Uterus (tissue), 4 donors: ENCODE measurements around the gene CACNA1B. TPM values are rescaled to one million over a fixed set of nuclear protein-coding genes. Genes with fewer than 3 reads are reported as not detected.

Experiments
- DNase-seq, 2 donors: peaks; one replicate each; pipeline ENCODE4 v3.0.0-alpha.2; 2019 to 2020
- H3K27ac ChIP-seq, 2 donors: fragments of 200-600 bp; sonication (generic); 1 replicate in 1 of 2; 2 replicates in 1 of 2; pipeline ENCODE4 v1.5.1; 2016 to 2018
- H3K27me3 ChIP-seq, 2 donors: fragments of 200-600 bp; sonication (generic); one replicate each; pipeline ENCODE4 v1.5.1; 2018 to 2019; ENCODE audit warnings: control low read depth in 1 of 2
- H3K36me3 ChIP-seq, 2 donors: fragments of 200-600 bp; sonication (generic); one replicate each; pipeline ENCODE4 v1.5.1; 2019; ENCODE audit warnings: control low read depth in 1 of 2
- H3K4me1 ChIP-seq, 2 donors: fragments of 200-600 bp; sonication (generic); one replicate each; pipeline ENCODE4 v1.5.1; 2018 to 2019; ENCODE audit warnings: control low read depth in 1 of 2
- H3K4me3 ChIP-seq, 2 donors: fragments of 200-600 bp; sonication (generic); 1 replicate in 1 of 2; 2 replicates in 1 of 2; pipeline ENCODE4 v1.5.1; 2018 to 2019; ENCODE audit warnings: mild to moderate bottlenecking in 1 of 2
- H3K9me3 ChIP-seq, 2 donors: fragments of 200-600 bp; sonication (generic); one replicate each; pipeline ENCODE4 v1.5.1; 2019; ENCODE audit warnings: control low read depth in 1 of 2
- CTCF ChIP-seq, 4 experiments: fragments of 200-600 bp in 2 of 4; fragments of 450-650 bp in 2 of 4; sonication (generic) in 2 of 4; IDR thresholded peaks; one replicate each; pipeline ENCODE4 v1.5.1; 2016 to 2019; ENCODE audit warnings: antibody characterized with exemption in 4 of 4, mild to moderate bottlenecking in 2 of 4, moderate library complexity in 1 of 4
- POLR2A ChIP-seq, 2 donors: fragments of 450-650 bp; IDR thresholded peaks; one replicate each; pipeline ENCODE4 v1.6.1; 2016; ENCODE audit warnings: antibody characterized with exemption in 2 of 2, mild to moderate bottlenecking in 1 of 2, moderate library complexity in 1 of 2
- intact Hi-C: fragments of 100-400 bp; cut with DNase I; formaldehyde crosslinking; loops from one replicate; pipeline ENCODE4 v1.15.1; 2023; ENCODE audit warnings: low total_unique reads
- total RNA-seq, 4 donors: library from RNA; depleted of rRNA in 3 of 4; stranded (reverse); fragments of >200 nt in 3 of 4; gene quantifications; one replicate each; pipeline versions ENCODE4 v1.1.0 to v1.2.4, GENCODE V29; 2014 to 2023
- donor health status: DM: yes; HTN: yes; CAD: no.

CACNA1B gene
- total RNA-seq, 4 donors from 2014 or later: 0.12 to 0.97 TPM; not detected in 2

GRCh38 chr9:138022121-138022741 lies 144.6 kb downstream of the CACNA1B start:
- TF ChIP-seq CTCF (IDR thresholded peaks at IDR 0.05): no peak
- TF ChIP-seq POLR2A (IDR thresholded peaks at IDR 0.05): no peak
- intact Hi-C loops: no loop called here
- Histone ChIP-seq H3K27me3 (peaks cover 0 to 8% of the 10 kb centered on the region in 2 donors), H3K4me1 (no peaks in the 10 kb centered on the region), H3K4me3 (no peak overlapping the region), H3K9me3 (no peaks in the 10 kb centered on the region), H3K27ac (no peak overlapping the region), H3K36me3 (no peaks in the 10 kb centered on the region)
- no peak for DNase-seq

- TF ChIP-seq CTCF (IDR thresholded peaks at IDR 0.05) (no peak), POLR2A (IDR thresholded peaks at IDR 0.05) (no peak)
- Histone ChIP-seq H3K4me1 (no peaks in the 10 kb centered on the region), H3K27ac (no peak overlapping the region), H3K36me3 (no peaks in the 10 kb centered on the region), H3K27me3 (peaks cover 0 to 8% of the 10 kb centered on the region in 2 donors), H3K4me3 (no peak overlapping the region), H3K9me3 (no peaks in the 10 kb centered on the region)
- intact Hi-C loops: no loop called here
- DNase-seq: no peak
These were observed 145.3 kb downstream of the CACNA1B start for GRCh38 chr9:138022756-138023393.

GRCh38 chr9:138023394-138024124 lies 146.0 kb downstream of the CACNA1B start:
- H3K4me3 ChIP-seq: no peak overlapping the region
- intact Hi-C loops: no loop called here
- no peaks in the 10 kb centered on the region for H3K36me3 ChIP-seq

GRCh38 chr9:138024131-138024530 lies 146.5 kb downstream of the CACNA1B start:
- intact Hi-C loops: no loop called here
- H3K4me1 ChIP-seq: no peaks in the 10 kb centered on the region
- no peak overlapping the region for H3K4me3 ChIP-seq
- TF ChIP-seq POLR2A (IDR thresholded peaks at IDR 0.05) (no peak), CTCF (IDR thresholded peaks at IDR 0.05) (no peak)
- no peaks in the 10 kb centered on the region for H3K9me3 ChIP-seq
- no peaks in the 10 kb centered on the region for H3K36me3 ChIP-seq
- DNase-seq: no peak
- no peak overlapping the region for H3K27ac ChIP-seq
- peaks cover 0 to 8% of the 10 kb centered on the region in 2 donors for H3K27me3 ChIP-seq

More at GRCh38 chr9:138023394-138024124, 146.0 kb downstream of the CACNA1B start:
- Histone ChIP-seq H3K9me3 (no peaks in the 10 kb centered on the region), H3K27ac (no peak overlapping the region), H3K27me3 (peaks cover 0 to 8% of the 10 kb centered on the region in 2 donors), H3K4me1 (no peaks in the 10 kb centered on the region)
- no peak for TF ChIP-seq CTCF (IDR thresholded peaks at IDR 0.05)
- no peak for TF ChIP-seq POLR2A (IDR thresholded peaks at IDR 0.05)
- DNase-seq: no peak

- DNase-seq: no peak
- intact Hi-C loops: no loop called here
- H3K9me3 ChIP-seq: no peaks in the 10 kb centered on the region
- peaks cover 0 to 8% of the 10 kb centered on the region in 2 donors for H3K27me3 ChIP-seq
- no peak overlapping the region for H3K27ac ChIP-seq
- TF ChIP-seq CTCF (IDR thresholded peaks at IDR 0.05) (no peak), POLR2A (IDR thresholded peaks at IDR 0.05) (no peak)
- H3K36me3 ChIP-seq: no peaks in the 10 kb centered on the region
- no peaks in the 10 kb centered on the region for H3K4me1 ChIP-seq
- H3K4me3 ChIP-seq: no peak overlapping the region
These were observed 147.3 kb downstream of the CACNA1B start for GRCh38 chr9:138024831-138025291.
